ENCODE data around the gene SHISAL1.

SHISAL1 gene

DNA sequence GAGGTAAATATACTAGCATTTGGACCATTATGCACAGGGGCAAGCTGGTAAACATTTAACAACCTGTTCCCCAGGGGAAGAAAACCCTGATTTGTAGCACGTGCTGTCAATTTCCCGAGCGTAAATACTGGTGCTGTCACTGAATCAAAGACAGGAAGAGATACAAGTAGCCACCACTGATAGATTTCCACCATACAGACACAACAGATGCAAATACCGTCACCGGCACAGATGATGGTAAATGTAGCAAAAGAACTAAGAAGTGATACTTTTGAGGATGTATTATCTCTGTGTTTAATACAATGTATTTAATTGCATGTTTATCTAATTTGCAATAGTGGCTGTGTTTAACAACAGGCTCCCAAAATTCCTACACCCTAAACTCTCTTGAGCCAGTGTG lies 39.6 kb downstream of the SHISAL1 start:
- H3K27ac Mint-ChIP-seq = no peak overlapping the region

DNA sequence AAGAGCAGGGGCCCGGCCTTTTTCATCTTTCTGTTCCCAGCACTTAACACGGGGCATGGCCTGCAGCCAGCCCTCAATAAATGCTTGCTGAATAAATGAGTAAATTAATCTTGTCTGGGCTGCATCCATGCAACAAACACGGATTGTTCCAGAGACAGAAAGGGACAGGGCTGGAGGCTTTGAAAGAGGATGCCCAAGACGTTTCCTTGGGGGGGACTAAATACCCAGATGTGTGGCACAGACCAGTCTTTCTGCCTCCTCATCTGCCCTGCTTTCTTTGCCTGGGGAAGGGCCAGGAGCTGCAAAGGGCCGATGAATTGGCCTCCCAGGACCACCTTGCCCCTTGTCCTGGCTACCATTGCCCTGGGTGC lies 40.4 kb downstream of the SHISAL1 start:
- H3K27me3 Mint-ChIP-seq = no peaks in the 10 kb centered on the region
- no peak overlapping the region for H3K27ac Mint-ChIP-seq
- no peaks in the 10 kb centered on the region for H3K4me1 Mint-ChIP-seq (ENCODE audit: low read depth)
- H3K9me3 Mint-ChIP-seq (ENCODE audit: low read depth) = no peaks in the 10 kb centered on the region
- H3K36me3 Mint-ChIP-seq = no peaks in the 10 kb centered on the region
- H3K4me3 Mint-ChIP-seq = no peak overlapping the region

More for the DNA sequence above, 39.6 kb downstream of the SHISAL1 start:
- H3K4me1 Mint-ChIP-seq (ENCODE audit: low read depth) = no peaks in the 10 kb centered on the region
- no peak overlapping the region for H3K4me3 Mint-ChIP-seq
- H3K9me3 Mint-ChIP-seq (ENCODE audit: low read depth) = no peaks in the 10 kb centered on the region
- H3K27me3 Mint-ChIP-seq = no peaks in the 10 kb centered on the region
- H3K36me3 Mint-ChIP-seq = no peaks in the 10 kb centered on the region

DNA sequence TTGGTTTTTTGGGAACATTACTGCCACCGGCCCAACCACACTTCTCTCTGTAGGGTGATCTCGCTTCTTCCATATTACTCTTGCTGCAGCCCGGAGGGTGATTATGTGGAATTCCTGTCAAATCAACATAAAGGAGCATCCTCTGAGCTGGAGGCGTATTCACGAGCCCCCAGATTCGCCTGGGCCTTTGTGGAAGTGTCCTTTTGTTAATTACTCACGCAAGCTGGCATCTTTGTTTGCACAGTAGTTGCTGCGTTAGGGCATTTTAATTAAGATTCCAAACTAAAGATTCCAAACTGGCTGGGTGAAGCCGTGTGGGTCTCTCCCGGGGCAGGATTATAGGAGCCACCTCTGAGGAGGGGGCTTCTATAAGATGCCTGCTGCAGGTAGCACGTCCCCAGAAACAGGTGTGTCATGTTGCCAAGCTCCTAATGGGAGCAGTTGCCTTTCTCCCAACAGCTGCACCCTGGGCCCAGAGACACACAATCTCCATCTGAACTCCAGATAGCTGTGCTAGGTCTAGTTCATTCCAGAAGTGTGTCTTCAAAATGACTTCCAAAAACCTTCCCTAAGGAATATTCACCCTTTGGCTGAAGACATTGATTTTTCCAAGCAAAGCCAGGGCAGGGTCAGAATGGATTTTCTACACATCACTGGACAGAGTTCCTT lies 40.9 kb downstream of the SHISAL1 start:
- H3K4me1 Mint-ChIP-seq (ENCODE audit: low read depth) = no peaks in the 10 kb centered on the region
- H3K27me3 Mint-ChIP-seq = no peaks in the 10 kb centered on the region
- H3K4me3 Mint-ChIP-seq = no peak overlapping the region
- no peaks in the 10 kb centered on the region for H3K9me3 Mint-ChIP-seq (ENCODE audit: low read depth)
- H3K27ac Mint-ChIP-seq = no peak overlapping the region
- H3K36me3 Mint-ChIP-seq = no peaks in the 10 kb centered on the region

DNA sequence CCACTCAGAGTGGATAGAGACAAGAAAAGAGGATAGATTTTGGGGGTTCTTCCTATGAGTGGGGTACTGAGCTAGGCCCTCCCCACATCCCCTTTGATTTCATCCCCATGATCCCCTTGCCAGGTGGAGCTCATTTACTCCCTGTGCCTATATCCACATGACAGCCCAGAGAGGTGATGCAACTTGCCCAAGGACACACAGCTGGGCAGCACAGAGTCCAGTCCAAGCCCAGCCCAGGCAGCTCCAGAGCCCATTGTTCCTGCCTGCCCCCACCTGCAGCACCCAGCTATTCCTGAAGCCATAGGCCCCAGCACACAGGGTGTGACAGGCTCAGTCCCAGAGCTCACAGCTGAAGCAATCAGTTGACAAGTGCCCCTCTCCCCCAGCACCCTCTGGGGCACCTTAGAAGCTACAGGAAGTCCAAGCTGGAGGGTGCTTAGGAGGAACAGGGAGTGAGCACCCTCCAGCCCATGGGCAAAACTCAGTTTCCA lies 41.7 kb downstream of the SHISAL1 start:
- Mint-ChIP-seq H3K27ac (no peak overlapping the region), H3K36me3 (no peaks in the 10 kb centered on the region), H3K9me3 (ENCODE audit: low read depth) (no peaks in the 10 kb centered on the region), H3K4me3 (no peak overlapping the region), H3K27me3 (no peaks in the 10 kb centered on the region), H3K4me1 (ENCODE audit: low read depth) (no peaks in the 10 kb centered on the region)

DNA sequence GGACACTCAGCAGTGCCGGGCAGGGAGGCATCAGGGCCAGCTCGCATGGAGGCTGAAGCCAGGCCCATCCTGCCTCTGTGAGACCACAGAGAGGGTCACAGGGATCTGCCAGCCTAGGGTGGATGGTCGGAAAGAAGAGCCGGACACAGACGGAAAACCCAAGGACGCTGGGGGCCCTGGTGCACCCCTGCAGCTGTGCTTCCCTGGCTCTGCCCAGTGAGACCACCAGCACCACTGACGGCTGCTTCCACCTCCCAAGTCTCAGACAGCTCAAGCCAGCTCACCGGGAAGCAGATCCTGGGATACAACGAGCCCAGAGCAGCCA lies 42.2 kb downstream of the SHISAL1 start:
- no peak overlapping the region for H3K27ac Mint-ChIP-seq
- no peaks in the 10 kb centered on the region for H3K4me1 Mint-ChIP-seq (ENCODE audit: low read depth)
- H3K36me3 Mint-ChIP-seq = no peaks in the 10 kb centered on the region
- no peaks in the 10 kb centered on the region for H3K27me3 Mint-ChIP-seq
- H3K9me3 Mint-ChIP-seq (ENCODE audit: low read depth) = no peaks in the 10 kb centered on the region
- H3K4me3 Mint-ChIP-seq = no peak overlapping the region

DNA sequence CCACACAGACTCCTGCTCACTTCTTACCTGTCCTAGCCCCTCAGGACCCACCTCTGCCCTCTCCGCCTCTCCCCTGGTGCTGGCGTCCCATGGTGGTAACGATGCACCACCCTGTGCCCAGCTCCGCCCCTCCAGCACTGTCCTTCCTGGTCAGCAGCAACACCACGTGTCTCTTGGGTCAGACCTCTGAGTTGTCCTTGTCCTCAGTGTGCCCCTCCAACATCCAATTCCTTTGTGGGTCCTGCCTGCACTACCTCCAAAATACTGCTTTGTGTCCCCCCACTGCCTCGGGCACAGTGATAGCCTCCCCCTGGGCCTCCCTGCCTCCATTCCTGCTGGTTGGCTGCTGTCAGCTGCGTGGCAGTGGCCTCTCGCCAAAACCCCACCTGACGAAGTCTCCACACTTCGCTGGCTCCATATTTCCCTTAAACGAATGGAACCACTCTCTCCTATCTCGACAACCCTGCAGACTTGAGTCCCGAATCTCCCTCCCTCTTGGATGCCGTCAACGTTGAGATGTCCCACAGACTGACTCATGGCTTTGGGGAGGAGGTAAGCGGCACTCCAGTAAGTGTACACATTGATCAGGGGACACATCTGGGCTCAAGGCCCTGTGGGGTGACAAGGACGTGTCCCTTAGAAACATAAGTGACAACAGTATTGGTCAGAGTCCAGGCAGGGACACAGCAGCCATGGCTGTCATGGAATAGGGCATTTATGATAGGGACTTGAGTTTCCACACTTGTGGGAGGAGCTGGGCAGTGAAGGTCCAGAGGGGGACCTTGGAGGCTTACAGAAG lies 42.8 kb downstream of the SHISAL1 start:
- no peak overlapping the region for H3K27ac Mint-ChIP-seq

DNA sequence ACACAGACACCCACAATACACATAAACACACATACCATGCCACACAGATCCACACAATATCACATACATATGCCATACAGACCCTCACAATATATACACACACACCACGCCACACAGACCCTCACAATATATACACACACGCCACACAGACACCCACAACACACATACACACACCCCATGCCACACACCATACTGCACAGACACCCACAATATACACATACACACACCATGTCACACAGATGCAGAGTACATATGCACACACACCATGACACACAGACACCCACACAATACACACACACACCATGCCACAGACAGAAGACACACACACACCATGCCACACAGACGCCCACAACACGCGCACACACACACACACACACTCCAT lies 43.6 kb downstream of the SHISAL1 start:
- H3K4me1 Mint-ChIP-seq (ENCODE audit: low read depth) = no peaks in the 10 kb centered on the region
- no peaks in the 10 kb centered on the region for H3K36me3 Mint-ChIP-seq
- no peak overlapping the region for H3K27ac Mint-ChIP-seq
- H3K4me3 Mint-ChIP-seq = no peak overlapping the region
- H3K9me3 Mint-ChIP-seq (ENCODE audit: low read depth) = no peaks in the 10 kb centered on the region
- no peaks in the 10 kb centered on the region for H3K27me3 Mint-ChIP-seq

More for the DNA sequence above, 42.8 kb downstream of the SHISAL1 start:
- Mint-ChIP-seq H3K9me3 (ENCODE audit: low read depth) (no peaks in the 10 kb centered on the region), H3K27me3 (no peaks in the 10 kb centered on the region), H3K36me3 (no peaks in the 10 kb centered on the region), H3K4me1 (ENCODE audit: low read depth) (no peaks in the 10 kb centered on the region), H3K4me3 (no peak overlapping the region)

DNA sequence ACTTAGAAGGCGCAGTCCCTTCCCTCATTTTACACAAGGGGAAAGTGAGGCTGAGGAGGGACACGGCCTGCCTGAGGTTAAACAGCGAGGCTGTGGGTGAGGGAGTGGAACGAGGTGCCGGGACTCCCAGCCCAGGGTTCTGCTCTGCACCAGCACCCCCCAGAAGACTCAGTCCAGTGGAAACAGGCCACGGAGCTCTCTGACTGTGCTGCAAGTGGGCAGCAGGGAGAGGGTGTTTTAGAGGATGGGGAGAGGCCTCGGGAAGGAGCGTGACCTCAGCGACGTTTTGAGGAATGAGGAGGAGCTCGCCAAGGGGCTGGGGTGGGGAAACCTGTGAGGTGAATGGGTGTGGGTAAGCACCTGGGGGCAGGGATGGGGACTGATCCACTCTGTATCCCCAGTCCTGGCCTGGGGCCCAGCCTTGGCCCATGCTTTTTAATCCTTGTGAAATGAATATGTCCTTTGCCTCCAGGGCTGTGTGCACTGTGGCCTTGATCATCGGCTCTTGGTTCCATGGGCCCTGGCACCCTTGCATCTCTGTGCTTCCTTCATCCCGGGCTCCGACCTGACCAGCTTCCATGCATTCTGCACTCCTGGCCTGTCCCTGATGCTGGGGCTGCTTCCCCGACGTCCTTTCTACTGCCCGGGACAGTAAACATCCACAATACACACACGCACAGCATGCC lies 44.2 kb downstream of the SHISAL1 start:
- Mint-ChIP-seq H3K4me1 (ENCODE audit: low read depth) (no peaks in the 10 kb centered on the region), H3K27me3 (no peaks in the 10 kb centered on the region), H3K4me3 (no peak overlapping the region)

DNA sequence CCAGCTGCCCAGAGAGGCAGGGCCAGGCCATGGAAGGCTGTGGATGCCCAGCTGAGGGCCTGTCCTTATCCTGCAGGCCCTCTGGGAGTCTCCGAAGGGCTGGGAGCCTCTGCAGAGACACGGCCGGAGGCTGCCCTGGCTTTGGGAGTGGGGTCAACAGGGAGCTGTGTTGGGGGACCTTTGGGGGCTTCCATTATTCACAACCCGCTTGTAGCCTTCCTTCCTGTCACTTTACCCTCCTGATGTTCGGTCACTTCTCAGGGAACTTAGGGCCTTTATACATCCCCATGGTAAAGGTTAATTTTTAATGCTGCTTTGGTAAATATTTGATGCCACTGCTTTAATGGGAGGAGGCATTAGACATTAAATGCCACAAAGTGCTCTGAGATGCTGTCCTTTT lies 44.9 kb downstream of the SHISAL1 start:
- Mint-ChIP-seq H3K27ac (no peak overlapping the region), H3K36me3 (no peaks in the 10 kb centered on the region), H3K4me3 (no peak overlapping the region), H3K9me3 (ENCODE audit: low read depth) (no peaks in the 10 kb centered on the region), H3K27me3 (no peaks in the 10 kb centered on the region), H3K4me1 (ENCODE audit: low read depth) (no peaks in the 10 kb centered on the region)

More for the DNA sequence above, 44.2 kb downstream of the SHISAL1 start:
- H3K36me3 Mint-ChIP-seq = no peaks in the 10 kb centered on the region
- no peaks in the 10 kb centered on the region for H3K9me3 Mint-ChIP-seq (ENCODE audit: low read depth)
- H3K27ac Mint-ChIP-seq = no peak overlapping the region

DNA sequence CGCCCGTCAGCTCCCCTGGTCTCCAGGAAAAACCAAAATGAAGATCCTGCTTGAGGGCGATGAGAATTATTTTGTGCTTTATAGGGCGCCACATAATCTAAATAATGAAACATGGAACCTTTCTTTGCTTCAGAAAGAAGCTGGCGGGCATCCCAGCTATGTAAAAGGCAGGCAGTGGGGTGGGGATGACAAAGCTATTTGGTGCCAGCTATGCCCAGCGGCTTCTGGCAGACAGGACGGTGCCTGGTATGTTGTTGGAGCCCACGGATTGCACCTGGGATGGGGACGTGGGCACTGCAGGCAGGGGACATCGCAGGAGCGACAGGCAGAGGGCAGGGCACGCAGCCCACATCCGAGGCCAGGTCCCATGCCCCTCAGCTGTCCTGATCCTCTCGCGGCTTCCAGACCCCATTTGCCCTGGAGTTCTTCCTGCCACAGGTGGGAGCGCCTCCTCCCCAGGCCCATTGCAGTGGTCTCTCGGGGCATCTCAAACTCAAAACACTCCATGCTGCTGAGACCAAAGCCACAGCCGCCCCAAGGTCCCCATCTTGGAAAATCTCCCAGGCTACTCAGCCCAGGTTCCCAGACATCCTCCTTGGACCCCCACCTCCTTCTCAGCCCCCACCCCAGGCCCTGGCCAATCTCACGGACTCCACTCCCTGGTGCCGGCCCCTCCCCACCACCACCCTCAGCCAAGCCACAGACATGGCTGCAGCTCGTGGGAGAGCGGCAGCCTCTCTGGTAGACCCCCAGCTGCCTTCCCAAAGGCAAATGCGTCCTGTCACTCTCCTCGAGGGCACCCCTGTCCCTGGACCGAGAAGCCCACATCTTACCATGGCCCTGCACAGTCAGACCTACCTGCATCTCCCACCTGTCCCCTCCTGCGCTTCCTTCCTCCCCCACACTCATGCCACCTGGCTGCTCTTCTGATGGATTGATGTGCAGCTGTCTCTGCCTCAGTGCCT lies 45.7 kb downstream of the SHISAL1 start:
- H3K27me3 Mint-ChIP-seq = no peaks in the 10 kb centered on the region
- H3K4me1 Mint-ChIP-seq (ENCODE audit: low read depth) = no peaks in the 10 kb centered on the region
- no peak overlapping the region for H3K4me3 Mint-ChIP-seq
- no peaks in the 10 kb centered on the region for H3K36me3 Mint-ChIP-seq
- H3K9me3 Mint-ChIP-seq (ENCODE audit: low read depth) = no peaks in the 10 kb centered on the region
- no peak overlapping the region for H3K27ac Mint-ChIP-seq

DNA sequence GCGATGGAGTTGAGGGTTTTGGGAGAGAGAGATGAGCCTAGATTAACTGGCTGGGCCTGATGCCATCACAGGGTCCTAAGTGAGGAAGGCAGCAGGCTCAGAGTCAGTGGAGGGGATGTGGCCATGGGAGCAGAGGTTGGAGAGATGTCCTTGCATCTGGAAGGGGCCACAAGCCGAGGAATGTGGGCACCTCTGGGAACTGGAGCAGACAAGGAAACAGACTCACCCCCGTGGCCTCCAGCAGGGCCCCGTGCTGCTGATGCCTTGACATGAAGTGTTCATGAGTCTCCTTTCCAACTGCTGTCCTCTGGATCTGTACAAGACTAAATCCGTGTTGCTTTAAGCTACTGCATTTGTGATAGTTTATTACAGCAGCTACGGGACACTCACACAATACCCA lies 49.2 kb downstream of the SHISAL1 start:
- no peaks in the 10 kb centered on the region for H3K9me3 Mint-ChIP-seq (ENCODE audit: low read depth)
- H3K27ac Mint-ChIP-seq = no peak overlapping the region
- peaks cover 8% of the 10 kb centered on the region for H3K4me1 Mint-ChIP-seq (ENCODE audit: low read depth)
- H3K36me3 Mint-ChIP-seq = no peaks in the 10 kb centered on the region
- H3K4me3 Mint-ChIP-seq = no peak overlapping the region
- no peaks in the 10 kb centered on the region for H3K27me3 Mint-ChIP-seq

DNA sequence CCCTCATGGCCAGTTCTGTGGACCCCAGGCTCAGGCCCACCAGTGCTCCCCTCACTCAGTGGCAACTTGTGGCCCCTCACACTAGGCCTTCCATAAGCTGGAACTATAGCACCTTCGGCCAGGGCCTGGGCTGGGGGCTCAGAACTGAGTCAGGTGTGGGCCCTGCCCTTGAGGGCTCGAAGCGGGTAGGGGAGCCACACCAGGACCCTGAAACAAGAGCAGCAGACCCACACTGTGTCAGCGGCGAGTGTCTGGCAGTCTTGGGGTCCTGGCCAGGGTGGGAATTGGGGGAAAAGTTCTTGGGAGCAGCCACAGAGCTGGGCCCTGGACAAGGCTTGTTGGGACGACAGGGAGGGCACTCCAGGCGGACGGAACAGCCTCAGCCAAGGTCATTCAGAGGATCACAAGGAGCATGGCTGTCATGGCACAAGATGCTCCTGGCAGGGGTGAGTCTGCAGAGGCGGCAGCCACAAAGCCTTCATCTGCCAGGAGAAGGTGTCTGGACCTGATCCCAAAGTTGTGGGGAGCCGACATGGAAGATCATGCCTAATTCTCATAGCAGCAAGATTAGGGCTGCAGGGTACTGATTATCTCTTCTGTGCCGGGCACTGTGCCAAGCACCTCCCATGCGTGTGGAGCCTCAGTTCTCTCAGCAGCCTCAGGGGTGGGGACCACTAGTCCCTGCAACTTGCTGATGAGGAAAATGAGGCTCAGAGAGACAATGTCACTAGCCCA lies 50.7 kb downstream of the SHISAL1 start:
- no peaks in the 10 kb centered on the region for H3K9me3 Mint-ChIP-seq (ENCODE audit: low read depth)
- peaks cover 8% of the 10 kb centered on the region for H3K4me1 Mint-ChIP-seq (ENCODE audit: low read depth)
- no peak overlapping the region for H3K4me3 Mint-ChIP-seq
- no peak overlapping the region for H3K27ac Mint-ChIP-seq
- H3K27me3 Mint-ChIP-seq = no peaks in the 10 kb centered on the region
- no peaks in the 10 kb centered on the region for H3K36me3 Mint-ChIP-seq

DNA sequence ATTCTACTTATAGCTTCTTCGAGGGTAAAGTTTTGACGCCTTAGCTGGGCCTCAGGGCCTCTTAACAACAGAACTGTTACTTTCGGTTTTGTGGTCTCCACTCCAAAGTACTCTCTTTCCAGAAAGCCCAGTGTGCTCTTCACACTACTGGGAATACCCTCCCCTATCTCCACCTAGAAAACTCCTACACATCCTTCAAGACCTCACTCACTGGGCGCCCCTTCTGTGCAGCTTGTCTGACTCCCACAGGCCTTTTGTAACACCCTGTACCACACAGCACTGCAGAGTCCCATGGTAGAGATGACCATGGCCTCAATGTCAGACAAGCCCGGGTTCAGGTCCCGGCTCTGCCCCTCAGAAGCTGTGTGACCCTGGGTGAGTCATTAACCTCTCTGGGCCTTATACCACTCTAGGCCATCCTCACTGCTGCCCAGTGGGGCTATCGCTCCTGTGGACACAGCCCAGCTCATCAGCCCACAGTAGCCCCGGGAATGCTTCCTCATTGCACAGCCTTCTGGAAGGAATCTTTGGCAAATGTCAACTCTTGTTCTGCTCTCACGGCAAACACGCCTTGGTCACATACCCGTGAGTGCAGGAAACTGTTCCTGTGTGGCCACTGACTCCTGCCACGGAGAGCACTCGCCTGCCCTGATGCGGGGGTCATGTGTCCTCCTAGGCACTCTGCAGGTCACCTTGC lies 51.4 kb downstream of the SHISAL1 start:
- Mint-ChIP-seq H3K9me3 (ENCODE audit: low read depth) (no peaks in the 10 kb centered on the region), H3K27ac (no peak overlapping the region), H3K4me3 (no peak overlapping the region)

More for the DNA sequence above, 51.4 kb downstream of the SHISAL1 start:
- H3K36me3 Mint-ChIP-seq = no peaks in the 10 kb centered on the region
- H3K27me3 Mint-ChIP-seq = no peaks in the 10 kb centered on the region
- peaks cover 8% of the 10 kb centered on the region for H3K4me1 Mint-ChIP-seq (ENCODE audit: low read depth)
